Panc1 (cell line): ENCODE results near the gene IQCH. TPM values are rescaled to one million over a fixed set of nuclear protein-coding genes. Genes with fewer than 3 reads are reported as not detected.

Experiments
- ATAC-seq: fragments of 200-7000 bp; cut with Tn5 transposase; 2 replicates; pipeline ENCODE4 v1.9.1; 2020; ENCODE audit warnings: mild to moderate bottlenecking, moderate library complexity
- BruUV-seq: library from RNA; stranded (reverse); fragments of 400-500 nt; replicated peaks from 2 replicates; lab custom pipeline; 2021; lab: Mats Ljungman, UMichigan
- CTCF ChIA-PET: fragments of 300-600 bp; sonication (Branson Sonifier 250); formaldehyde crosslinking; loops from one replicate; lab custom pipeline; 2022; ENCODE audit warnings: antibody characterized with exemption; lab: Charles Lee
- POLR2A ChIA-PET: fragments of 300-600 bp; sonication (Branson Sonifier 250); formaldehyde crosslinking; loops from one replicate; lab custom pipeline; 2022; ENCODE audit warnings: antibody characterized with exemption; lab: Charles Lee
- DNase-seq: peaks from one replicate; pipeline ENCODE4 v3.0.0-alpha.2; 2010; ENCODE audit warnings: low read depth, low spot score
- H3K27ac ChIP-seq: 2 replicates; pipeline ENCODE4 v1.5.1; 2011; ENCODE audit warnings: mild to moderate bottlenecking, low read length, inconsistent platforms
- H3K27me3 ChIP-seq: fragments of 200-500 bp; sonication (Bioruptor generic); 2 replicates; pipeline ENCODE4 v1.6.0; 2014; ENCODE audit warnings: low read length, inconsistent platforms; ENCODE audit not compliant: control insufficient read depth, insufficient read depth
- H3K36me3 ChIP-seq: fragments of 200-500 bp; sonication (Bioruptor generic); 2 replicates; pipeline ENCODE4 v1.5.1; 2014; ENCODE audit warnings: inconsistent platforms, mild to moderate bottlenecking, low read length, moderate library complexity; ENCODE audit not compliant: control insufficient read depth, insufficient read depth
- H3K4me1 ChIP-seq: 2 replicates; pipeline ENCODE4 v1.5.1; 2011; ENCODE audit warnings: inconsistent platforms, mild to moderate bottlenecking, low read length, moderate library complexity; ENCODE audit not compliant: control insufficient read depth, insufficient read depth
- H3K4me3 ChIP-seq, 2 experiments: 2 replicates each; pipeline ENCODE4 v1.5.1; 2011 to 2012; ENCODE audit warnings: low read depth in 2 of 2, low read length in 2 of 2, mild to moderate bottlenecking in 2 of 2, inconsistent platforms in 1 of 2, moderate library complexity in 1 of 2
- H3K9me3 ChIP-seq: fragments of 200-500 bp; sonication (Bioruptor generic); 2 replicates; pipeline ENCODE4 v1.5.1; 2014; ENCODE audit warnings: low read depth, mild to moderate bottlenecking, inconsistent platforms, low read length, moderate library complexity; ENCODE audit not compliant: control insufficient read depth, insufficient read depth
- POLR2AphosphoS5 ChIP-seq: IDR thresholded peaks from 2 replicates; pipeline ENCODE4 v1.6.1; 2012; ENCODE audit warnings: mild to moderate bottlenecking, low read depth, low read length, moderate library complexity
- SIN3A ChIP-seq: IDR thresholded peaks from 2 replicates; pipeline ENCODE4 v1.6.1; 2012; ENCODE audit warnings: low read depth, mild to moderate bottlenecking, low read length, moderate library complexity, borderline replicate concordance; ENCODE audit not compliant: insufficient read depth
- TCF7L2 ChIP-seq: IDR thresholded peaks from 2 replicates; pipeline ENCODE4 v1.6.1; 2011; ENCODE audit warnings: mild to moderate bottlenecking, low read depth, low read length, inconsistent platforms
- in situ Hi-C: cut with HindIII; loops from 2 replicates; pipeline ENCODE4 v1.10.0; 2016; ENCODE audit warnings: low sequenced_read_pairs, low pct_unique_long_range_greater_than_20kb
- intact Hi-C: fragments of 100-400 bp; cut with micrococcal nuclease; formaldehyde crosslinking; loops from one replicate; pipeline ENCODE4 v1.10.0; 2022; ENCODE audit not compliant: unreplicated experiment
- total RNA-seq: library from RNA; stranded (reverse); gene quantifications from one replicate; pipeline ENCODE4 v1.2.1, GENCODE V29; 2021; ENCODE audit not compliant: unreplicated experiment
- TF ChIP-seq, protein P1 (sequence below): fragments of 450-650 bp; IDR thresholded peaks from 2 replicates; pipeline ENCODE4 v1.5.1; 2017; ENCODE audit warnings: mild to moderate bottlenecking
- TF ChIP-seq, protein P2 (sequence below), 2 experiments: IDR thresholded peaks; 2 replicates each; pipeline ENCODE4 v1.6.1; 2011 to 2012; ENCODE audit warnings: low read depth in 2 of 2, control low read depth in 1 of 2, low read length in 1 of 2, mild to moderate bottlenecking in 1 of 2, moderate library complexity in 1 of 2; ENCODE audit not compliant: insufficient read depth in 1 of 2

Gene IQCH
- total RNA-seq, 1 experiment from 2014 or later: 3.9 TPM

DNA sequence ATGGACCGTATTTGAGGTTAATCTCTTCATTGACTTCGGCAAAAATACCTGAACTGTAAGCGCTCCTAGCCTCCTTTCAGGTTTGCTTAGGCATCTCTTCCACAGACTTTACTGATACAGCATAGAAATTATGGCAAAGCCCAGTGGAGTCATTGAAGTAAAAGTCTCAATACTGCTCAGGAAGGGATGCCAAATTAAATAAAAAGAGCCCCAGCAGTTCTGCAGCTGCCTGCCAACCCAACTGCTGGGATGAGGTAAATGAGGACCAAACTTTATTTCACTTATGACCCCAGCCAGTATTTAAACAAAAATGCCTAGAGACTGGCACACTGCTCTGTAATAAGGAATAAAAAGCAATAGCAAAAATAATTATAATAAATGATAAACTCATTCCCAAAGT is 65.4 kb downstream of the IQCH start:
- DNase-seq (no peak), ATAC-seq (no peak)
- intact Hi-C loops (no loop called here), in situ Hi-C loops (no loop called here)
- TF ChIP-seq, protein P1, sequence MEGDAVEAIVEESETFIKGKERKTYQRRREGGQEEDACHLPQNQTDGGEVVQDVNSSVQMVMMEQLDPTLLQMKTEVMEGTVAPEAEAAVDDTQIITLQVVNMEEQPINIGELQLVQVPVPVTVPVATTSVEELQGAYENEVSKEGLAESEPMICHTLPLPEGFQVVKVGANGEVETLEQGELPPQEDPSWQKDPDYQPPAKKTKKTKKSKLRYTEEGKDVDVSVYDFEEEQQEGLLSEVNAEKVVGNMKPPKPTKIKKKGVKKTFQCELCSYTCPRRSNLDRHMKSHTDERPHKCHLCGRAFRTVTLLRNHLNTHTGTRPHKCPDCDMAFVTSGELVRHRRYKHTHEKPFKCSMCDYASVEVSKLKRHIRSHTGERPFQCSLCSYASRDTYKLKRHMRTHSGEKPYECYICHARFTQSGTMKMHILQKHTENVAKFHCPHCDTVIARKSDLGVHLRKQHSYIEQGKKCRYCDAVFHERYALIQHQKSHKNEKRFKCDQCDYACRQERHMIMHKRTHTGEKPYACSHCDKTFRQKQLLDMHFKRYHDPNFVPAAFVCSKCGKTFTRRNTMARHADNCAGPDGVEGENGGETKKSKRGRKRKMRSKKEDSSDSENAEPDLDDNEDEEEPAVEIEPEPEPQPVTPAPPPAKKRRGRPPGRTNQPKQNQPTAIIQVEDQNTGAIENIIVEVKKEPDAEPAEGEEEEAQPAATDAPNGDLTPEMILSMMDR: no peak
- TF ChIP-seq TCF7L2: no peak
- no peak for TF ChIP-seq POLR2AphosphoS5
- no peak for TF ChIP-seq SIN3A
- TF ChIP-seq, protein P2, sequence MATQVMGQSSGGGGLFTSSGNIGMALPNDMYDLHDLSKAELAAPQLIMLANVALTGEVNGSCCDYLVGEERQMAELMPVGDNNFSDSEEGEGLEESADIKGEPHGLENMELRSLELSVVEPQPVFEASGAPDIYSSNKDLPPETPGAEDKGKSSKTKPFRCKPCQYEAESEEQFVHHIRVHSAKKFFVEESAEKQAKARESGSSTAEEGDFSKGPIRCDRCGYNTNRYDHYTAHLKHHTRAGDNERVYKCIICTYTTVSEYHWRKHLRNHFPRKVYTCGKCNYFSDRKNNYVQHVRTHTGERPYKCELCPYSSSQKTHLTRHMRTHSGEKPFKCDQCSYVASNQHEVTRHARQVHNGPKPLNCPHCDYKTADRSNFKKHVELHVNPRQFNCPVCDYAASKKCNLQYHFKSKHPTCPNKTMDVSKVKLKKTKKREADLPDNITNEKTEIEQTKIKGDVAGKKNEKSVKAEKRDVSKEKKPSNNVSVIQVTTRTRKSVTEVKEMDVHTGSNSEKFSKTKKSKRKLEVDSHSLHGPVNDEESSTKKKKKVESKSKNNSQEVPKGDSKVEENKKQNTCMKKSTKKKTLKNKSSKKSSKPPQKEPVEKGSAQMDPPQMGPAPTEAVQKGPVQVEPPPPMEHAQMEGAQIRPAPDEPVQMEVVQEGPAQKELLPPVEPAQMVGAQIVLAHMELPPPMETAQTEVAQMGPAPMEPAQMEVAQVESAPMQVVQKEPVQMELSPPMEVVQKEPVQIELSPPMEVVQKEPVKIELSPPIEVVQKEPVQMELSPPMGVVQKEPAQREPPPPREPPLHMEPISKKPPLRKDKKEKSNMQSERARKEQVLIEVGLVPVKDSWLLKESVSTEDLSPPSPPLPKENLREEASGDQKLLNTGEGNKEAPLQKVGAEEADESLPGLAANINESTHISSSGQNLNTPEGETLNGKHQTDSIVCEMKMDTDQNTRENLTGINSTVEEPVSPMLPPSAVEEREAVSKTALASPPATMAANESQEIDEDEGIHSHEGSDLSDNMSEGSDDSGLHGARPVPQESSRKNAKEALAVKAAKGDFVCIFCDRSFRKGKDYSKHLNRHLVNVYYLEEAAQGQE (IDR thresholded peaks at IDR 0.05; ENCODE audit: insufficient read depth in 1 of 2, low read depth in 2 of 2, low read length in 1 of 2): no peak
- Histone ChIP-seq H3K4me3 (no peak overlapping the region), H3K9me3 (no peaks in the 10 kb centered on the region; the same call in 1 of the 2 replicates), H3K4me1 (no peaks in the 10 kb centered on the region), H3K27me3 (no peaks in the 10 kb centered on the region; the same call in 1 of the 2 replicates), H3K36me3 (no peaks in the 10 kb centered on the region), H3K27ac (no peak overlapping the region)
- POLR2A ChIA-PET: no interaction called here
- BruUV-seq: no TSS peak
- CTCF ChIA-PET: no interaction called here

DNA sequence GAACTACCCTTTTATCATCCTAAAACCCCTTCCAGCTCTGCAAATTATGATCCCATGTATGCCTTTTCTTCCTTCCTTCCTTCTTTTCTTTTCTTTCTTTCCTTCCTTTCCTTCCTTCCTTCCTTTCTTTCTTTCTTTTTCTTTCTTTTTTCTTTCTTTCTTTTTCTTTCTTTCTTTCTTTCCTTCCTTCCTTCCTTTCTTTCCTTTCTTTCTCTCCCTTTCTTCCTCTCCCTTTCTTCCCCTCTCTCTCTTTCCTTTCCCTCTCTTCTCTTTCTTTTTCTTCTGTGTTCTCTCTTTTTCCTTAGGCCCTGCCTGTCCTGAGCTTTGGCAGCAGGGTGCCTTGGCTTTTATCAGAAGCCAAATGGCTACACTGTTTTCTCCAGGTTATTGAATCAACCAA is 66.8 kb downstream of the IQCH start:
- Histone ChIP-seq H3K9me3 (no peaks in the 10 kb centered on the region; the same call in 1 of the 2 replicates), H3K27ac (no peak overlapping the region), H3K36me3 (no peaks in the 10 kb centered on the region), H3K4me3 (no peak overlapping the region), H3K27me3 (no peaks in the 10 kb centered on the region), H3K4me1 (no peaks in the 10 kb centered on the region)
- intact Hi-C loops (no loop called here), in situ Hi-C loops (no loop called here)
- ChIA-PET CTCF (interaction anchor here (0.6 to 0.9 kb wide), 2 partner anchors 13 to 443 kb away, joined by 4 read pairs; no protein-coding TSS in a partner anchor), POLR2A (interaction anchor here (0.5 to 0.6 kb wide), 2 partner anchors 89 to 1284 kb away, joined by 6 to 10 read pairs; no protein-coding TSS in a partner anchor)
- DNase-seq (no peak), ATAC-seq (no peak)
- no TSS peak for BruUV-seq
- TF ChIP-seq SIN3A: no peak

DNA sequence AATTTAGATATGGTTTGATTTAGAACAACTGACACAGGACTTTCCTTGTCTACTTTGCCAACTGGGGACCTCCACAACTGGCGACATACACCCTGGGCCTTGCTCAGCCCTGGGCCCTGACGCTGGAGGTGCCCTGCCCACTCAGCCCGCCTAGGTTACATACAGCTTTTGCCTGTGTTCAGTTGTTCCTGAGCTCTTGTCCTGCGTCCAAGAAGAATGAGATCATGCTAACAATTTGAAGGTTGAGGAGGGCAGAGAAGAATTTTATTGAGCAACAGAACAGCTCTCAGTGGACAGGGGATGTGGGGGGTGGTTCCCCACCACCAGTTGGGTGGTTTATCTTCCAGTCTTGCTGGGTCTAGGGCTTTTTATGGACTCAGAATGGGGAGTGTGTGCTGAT is 67.9 kb downstream of the IQCH start:
- TF ChIP-seq, protein P1: no peak
- no peak for TF ChIP-seq SIN3A
- no peak for TF ChIP-seq POLR2AphosphoS5
- TF ChIP-seq, protein P2 (IDR thresholded peaks at IDR 0.05; ENCODE audit: insufficient read depth in 1 of 2, low read depth in 2 of 2, low read length in 1 of 2): no peak
- TF ChIP-seq TCF7L2: no peak
- in situ Hi-C loops (no loop called here), intact Hi-C loops (no loop called here)
- peaks cover 2% of the 10 kb centered on the region; the same call in 1 of the 2 replicates for H3K9me3 ChIP-seq
- H3K4me3 ChIP-seq: no peak overlapping the region
- H3K4me1 ChIP-seq: no peaks in the 10 kb centered on the region
- no peaks in the 10 kb centered on the region for H3K27me3 ChIP-seq
- CTCF ChIA-PET: no interaction called here
- ATAC-seq: no peak
- POLR2A ChIA-PET: no interaction called here
- no peak overlapping the region for H3K27ac ChIP-seq
- no peak for DNase-seq
- no peaks in the 10 kb centered on the region for H3K36me3 ChIP-seq
- BruUV-seq: no TSS peak
